Left ventricle myocardium inferior (tissue), 1 donor: ENCODE results near the gene ENPP1. TPM values are rescaled to one million over a fixed set of nuclear protein-coding genes. Genes with fewer than 3 reads are reported as not detected.
A peak's percentile ranks its signal among the peaks of the same experiment; 100 is the strongest.

Source experiments
- DNase-seq: peaks from one replicate; pipeline ENCODE4 v3.0.0-alpha.2; 2020
- H3K27ac ChIP-seq: fragments of 200-600 bp; replicated peaks from 2 replicates; pipeline ENCODE4 v1.8.0; 2021
- H3K27me3 ChIP-seq: fragments of 200-600 bp; 2 replicates; pipeline ENCODE4 v1.8.0; 2021; ENCODE audit warnings: low read depth
- H3K36me3 ChIP-seq: fragments of 200-600 bp; 2 replicates; pipeline ENCODE4 v1.8.0; 2021
- H3K4me1 ChIP-seq: fragments of 200-600 bp; 2 replicates; pipeline ENCODE4 v1.8.0; 2021
- H3K4me3 ChIP-seq: fragments of 200-600 bp; 2 replicates; pipeline ENCODE4 v1.8.0; 2021; ENCODE audit warnings: mild to moderate bottlenecking, moderate library complexity
- H3K9me3 ChIP-seq: fragments of 200-600 bp; replicated peaks from 2 replicates; pipeline ENCODE4 v1.8.0; 2021
- intact Hi-C: fragments of 100-400 bp; cut with micrococcal nuclease; formaldehyde crosslinking; loops from one replicate; pipeline ENCODE4 v1.11.0; 2022
- long read RNA-seq: library from polyadenylated mRNA; unstranded; transcript quantifications from one replicate; pipeline ENCODE4 v2.0.0, GENCODE V29; 2021
- total RNA-seq: library from RNA; stranded (reverse); fragmentation: NEBNext Ultra II Directional; extraction: Animal tissue kit (Norgen Biotek cat#: 25700); gene quantifications from one replicate; pipeline ENCODE4 v1.2.1, GENCODE V29; 2021
- TF ChIP-seq, protein P1 (sequence below): fragments of 200-600 bp; IDR thresholded peaks from 2 replicates; pipeline ENCODE4 v1.8.0; 2021; ENCODE audit warnings: antibody characterized with exemption, mild to moderate bottlenecking, borderline replicate concordance
- donor health status: DM: no; HTN: yes; CAD: no; lungs with severe emphysema.

Gene ENPP1
- total RNA-seq = 2.9 TPM
- long read RNA-seq, full-length matches to known transcripts = 3 of 4 reads
- long read RNA-seq, partial matches to known transcripts = 0 of 4 reads
- long read RNA-seq, other reads (novel, unspliced or antisense) = 1 of 4 reads

DNA sequence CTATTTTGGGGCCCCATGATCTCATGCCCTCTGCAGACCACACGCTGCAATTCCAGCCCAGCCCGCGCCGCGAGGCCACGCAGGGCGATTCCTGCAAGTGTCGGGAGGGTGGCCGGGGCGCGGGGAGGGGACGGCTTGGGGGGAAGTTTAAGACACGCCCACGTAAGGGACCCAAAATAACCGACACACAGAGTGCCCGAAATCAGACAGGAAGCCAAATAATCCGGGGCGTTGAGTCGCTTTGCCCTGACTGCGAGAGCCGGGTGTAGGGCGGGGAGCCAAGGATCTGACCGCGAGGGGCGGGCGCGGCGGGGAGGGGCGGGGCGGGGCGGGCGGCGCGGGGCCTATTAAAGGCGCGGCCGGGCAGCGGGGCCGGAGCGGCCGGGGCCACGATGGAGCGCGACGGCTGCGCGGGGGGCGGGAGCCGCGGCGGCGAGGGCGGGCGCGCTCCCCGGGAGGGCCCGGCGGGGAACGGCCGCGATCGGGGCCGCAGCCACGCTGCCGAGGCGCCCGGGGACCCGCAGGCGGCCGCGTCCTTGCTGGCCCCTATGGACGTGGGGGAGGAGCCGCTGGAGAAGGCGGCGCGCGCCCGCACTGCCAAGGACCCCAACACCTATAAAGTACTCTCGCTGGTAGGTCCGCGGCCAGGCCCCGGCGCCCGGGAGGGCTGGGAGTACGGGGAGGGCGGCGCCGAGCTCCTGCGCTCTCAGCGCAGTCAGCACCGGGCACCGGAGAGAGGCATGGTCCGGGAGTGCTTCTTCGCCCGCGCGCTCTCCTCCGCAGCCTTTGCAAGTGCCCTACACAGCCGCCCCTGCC, at the start of gene ENPP1:
Gene ENPP1 (plus strand): TSS at position 377 of the 816 bp plus-strand sequence. CDS start 16 bp downstream, at position 393.
- H3K9me3 ChIP-seq = no peaks in the 10 kb centered on the region
- H3K4me3 ChIP-seq = peak within 1 kb of the TSS; percentile 79
- TF ChIP-seq, protein P1, sequence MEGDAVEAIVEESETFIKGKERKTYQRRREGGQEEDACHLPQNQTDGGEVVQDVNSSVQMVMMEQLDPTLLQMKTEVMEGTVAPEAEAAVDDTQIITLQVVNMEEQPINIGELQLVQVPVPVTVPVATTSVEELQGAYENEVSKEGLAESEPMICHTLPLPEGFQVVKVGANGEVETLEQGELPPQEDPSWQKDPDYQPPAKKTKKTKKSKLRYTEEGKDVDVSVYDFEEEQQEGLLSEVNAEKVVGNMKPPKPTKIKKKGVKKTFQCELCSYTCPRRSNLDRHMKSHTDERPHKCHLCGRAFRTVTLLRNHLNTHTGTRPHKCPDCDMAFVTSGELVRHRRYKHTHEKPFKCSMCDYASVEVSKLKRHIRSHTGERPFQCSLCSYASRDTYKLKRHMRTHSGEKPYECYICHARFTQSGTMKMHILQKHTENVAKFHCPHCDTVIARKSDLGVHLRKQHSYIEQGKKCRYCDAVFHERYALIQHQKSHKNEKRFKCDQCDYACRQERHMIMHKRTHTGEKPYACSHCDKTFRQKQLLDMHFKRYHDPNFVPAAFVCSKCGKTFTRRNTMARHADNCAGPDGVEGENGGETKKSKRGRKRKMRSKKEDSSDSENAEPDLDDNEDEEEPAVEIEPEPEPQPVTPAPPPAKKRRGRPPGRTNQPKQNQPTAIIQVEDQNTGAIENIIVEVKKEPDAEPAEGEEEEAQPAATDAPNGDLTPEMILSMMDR = peak; percentile 53
- intact Hi-C loops = no loop called here
- peak within 1 kb of the TSS; percentile 73 for H3K27ac ChIP-seq
- peak; percentile 80 for DNase-seq
- peaks cover 15% of the 10 kb centered on the region for H3K4me1 ChIP-seq
- peaks cover 15% of the 10 kb centered on the region for H3K27me3 ChIP-seq
- H3K36me3 ChIP-seq = no peaks in the 10 kb centered on the region

DNA sequence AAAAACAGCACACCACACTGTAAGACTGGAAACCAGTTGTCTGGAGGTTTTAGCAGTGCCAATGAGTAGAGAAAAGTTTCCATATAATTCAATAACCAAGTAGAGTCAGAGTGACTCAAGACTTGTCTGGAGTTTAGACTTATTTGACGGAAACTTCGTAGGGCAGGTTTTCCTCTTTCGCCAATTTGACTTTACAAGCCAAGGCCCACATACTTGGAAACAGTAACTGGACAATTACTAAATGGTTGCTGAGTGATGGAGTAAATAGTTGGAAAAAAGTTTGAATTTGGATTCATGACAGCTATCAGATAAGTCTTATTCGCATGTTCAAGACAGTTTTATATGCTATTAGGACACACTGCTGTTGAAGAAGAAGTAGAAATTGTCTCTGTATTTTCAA, 48.9 kb upstream of the ENPP1 start:
- no peaks in the 10 kb centered on the region for H3K36me3 ChIP-seq
- no peak overlapping the region for H3K4me3 ChIP-seq
- no peak for DNase-seq
- no peaks in the 10 kb centered on the region for H3K9me3 ChIP-seq
- intact Hi-C loops = no loop called here
- TF ChIP-seq, protein P1 = no peak
- H3K4me1 ChIP-seq = no peaks in the 10 kb centered on the region
- H3K27me3 ChIP-seq = peaks cover 5% of the 10 kb centered on the region
- H3K27ac ChIP-seq = no peak overlapping the region

DNA sequence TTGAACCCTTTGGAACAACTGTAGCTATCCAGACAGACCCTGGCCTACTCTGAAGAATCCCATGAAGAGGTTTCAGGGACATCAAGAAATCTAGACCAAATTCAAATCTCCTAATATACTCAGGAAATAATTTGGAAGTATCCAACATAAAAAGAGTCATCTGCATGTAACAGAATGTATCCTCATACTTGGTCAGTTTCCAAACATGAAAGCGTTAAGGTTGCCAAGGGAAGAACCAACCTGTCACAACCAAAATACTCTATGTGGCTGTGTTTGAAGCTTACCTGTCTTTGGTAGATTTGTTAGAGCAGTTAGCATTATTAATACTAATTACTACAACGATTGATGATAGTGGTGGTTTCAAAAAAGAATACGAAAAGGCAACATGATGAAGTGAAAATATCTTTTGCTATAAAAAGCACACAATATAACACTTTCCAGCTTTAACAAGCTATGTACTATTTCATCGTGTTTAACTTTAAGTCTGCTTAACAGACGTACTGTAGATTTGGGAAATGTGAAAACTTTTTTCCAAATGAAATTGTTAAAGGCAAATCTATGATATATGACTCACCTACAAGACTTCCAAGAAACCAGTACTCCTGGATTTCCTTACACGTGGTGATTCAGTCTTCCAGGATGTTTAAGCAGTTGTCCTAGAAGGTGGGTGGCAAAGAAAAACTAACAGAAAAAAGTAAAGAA, 46.6 kb upstream of the ENPP1 start:
- DNase-seq = no peak
- no peak overlapping the region for H3K4me3 ChIP-seq
- H3K4me1 ChIP-seq = peaks cover 12% of the 10 kb centered on the region
- no peak overlapping the region for H3K27ac ChIP-seq
- no peaks in the 10 kb centered on the region for H3K9me3 ChIP-seq
- no peaks in the 10 kb centered on the region for H3K36me3 ChIP-seq
- no peaks in the 10 kb centered on the region for H3K27me3 ChIP-seq
- intact Hi-C loops = no loop called here
- TF ChIP-seq, protein P1 = no peak

DNA sequence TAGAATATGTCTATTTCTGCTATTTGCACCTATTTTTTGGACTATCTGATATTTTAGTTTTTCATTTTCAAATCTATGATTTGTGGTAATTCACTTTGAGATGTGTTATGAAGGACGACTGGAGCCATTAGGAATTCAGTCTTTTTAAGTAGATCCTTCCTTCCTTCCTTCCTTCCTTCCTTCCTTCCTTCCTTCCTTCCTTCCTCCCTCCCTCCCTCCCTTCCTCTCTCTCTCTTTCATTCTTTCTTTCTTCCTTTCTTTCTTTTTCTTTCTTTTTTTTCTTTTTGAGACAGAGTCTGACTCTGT, 46.1 kb upstream of the ENPP1 start:
- no peaks in the 10 kb centered on the region for H3K36me3 ChIP-seq
- H3K4me1 ChIP-seq = peaks cover 12% of the 10 kb centered on the region
- no peak overlapping the region for H3K4me3 ChIP-seq
- no peaks in the 10 kb centered on the region for H3K9me3 ChIP-seq
- no peaks in the 10 kb centered on the region for H3K27me3 ChIP-seq
- H3K27ac ChIP-seq = no peak overlapping the region
- intact Hi-C loops = no loop called here
- DNase-seq = no peak
- TF ChIP-seq, protein P1 = no peak

DNA sequence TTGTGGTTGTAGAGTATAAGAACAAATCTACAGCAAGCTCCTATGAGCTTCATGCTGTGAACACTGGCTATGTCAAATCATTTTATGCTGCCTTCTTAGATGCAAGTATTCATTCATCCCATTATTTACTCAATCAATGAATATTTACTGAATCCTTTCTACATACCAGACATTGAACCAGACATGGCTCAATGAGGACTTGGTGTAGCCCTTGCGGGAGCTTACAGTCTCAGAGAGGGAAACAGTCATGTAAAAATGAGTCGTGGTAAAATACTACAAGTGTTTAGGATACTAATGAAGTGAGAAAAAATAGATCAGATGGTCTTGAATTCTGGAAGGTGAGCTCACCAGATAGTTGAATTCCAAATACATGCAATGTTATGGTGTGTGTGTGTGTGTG, 44.8 kb upstream of the ENPP1 start:
- Histone ChIP-seq H3K4me1 (peaks cover 12% of the 10 kb centered on the region), H3K27ac (no peak overlapping the region), H3K4me3 (no peak overlapping the region), H3K27me3 (no peaks in the 10 kb centered on the region), H3K36me3 (no peaks in the 10 kb centered on the region), H3K9me3 (no peaks in the 10 kb centered on the region)
- intact Hi-C loops = no loop called here
- DNase-seq = no peak
- TF ChIP-seq, protein P1 = no peak
